Measurements from ENCODE around the gene SPRYD7.

DNA sequence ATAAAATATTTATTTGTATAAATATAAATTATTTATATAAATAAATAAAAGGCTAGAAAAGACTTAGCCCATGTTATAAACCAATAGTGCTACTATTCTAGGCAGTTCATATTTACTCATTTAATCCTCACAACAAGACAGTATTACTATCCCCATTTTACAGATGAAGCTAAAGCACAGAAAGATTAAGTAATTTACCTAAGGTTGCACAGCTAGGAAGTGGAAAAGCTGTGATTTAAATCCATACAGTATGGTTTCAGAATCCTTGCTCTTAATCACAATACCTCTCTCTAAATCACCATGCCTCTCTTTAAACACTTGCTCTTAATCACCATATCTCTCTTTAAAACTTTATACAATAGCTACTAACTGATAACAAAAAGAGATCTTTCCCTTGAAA, 13.8 kb downstream of the SPRYD7 start:
- TF ChIP-seq SUZ12 (IDR thresholded peaks at IDR 0.05; ENCODE audit: extremely low read depth, insufficient read depth, insufficient read length): no peak
- no peak for TF ChIP-seq ZNF274 (IDR thresholded peaks at IDR 0.05; ENCODE audit: low read depth, low read length)
- TF ChIP-seq YY1 (IDR thresholded peaks at IDR 0.05; ENCODE audit: insufficient read depth, insufficient read length): no peak
